GM18498 (cell line): Measurements from ENCODE around the gene CD3E.

ENCODE experiments used
- ATAC-seq: cut with Tn5 transposase; IDR thresholded peaks from one replicate; pipeline ENCODE4 v1.9.1; 2021; ENCODE audit warnings: mild to moderate bottlenecking, moderate library complexity; ENCODE audit not compliant: unreplicated experiment

Gene CD3E

GRCh38 chr11:118304568-118305248 is at the start of gene CD3E:
CD3E (plus strand) TSS chr11:118304730; CDS start chr11:118304953, 223 bp downstream.
- ATAC-seq: no peak

- ATAC-seq: no peak
These were observed 46.1 kb upstream of the CD3E start for GRCh38 chr11:118258410-118258809.

GRCh38 chr11:118259138-118259537 is 45.4 kb upstream of the CD3E start:
- ATAC-seq: no peak

DNA sequence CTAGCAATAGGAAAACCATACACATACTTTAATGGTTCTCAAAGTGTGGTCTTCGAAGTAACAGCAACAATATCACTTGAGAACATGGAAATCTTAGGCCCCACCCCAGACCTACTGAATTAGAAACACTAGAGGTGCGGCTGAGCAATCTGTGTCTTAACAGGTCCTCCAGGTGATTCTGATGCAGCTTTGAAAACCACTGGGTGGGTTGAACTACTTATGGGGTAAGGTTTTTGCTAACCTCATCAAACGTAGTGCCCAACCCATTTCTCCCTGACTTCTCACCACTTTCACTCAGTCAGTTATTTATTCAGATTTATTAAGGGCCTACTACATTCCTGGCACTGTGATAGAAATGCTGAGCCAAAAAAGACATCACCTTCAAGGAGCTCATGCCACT is 44.2 kb upstream of the CD3E start:
- ATAC-seq: no peak

GRCh38 chr11:118263112-118263511 is 41.4 kb upstream of the CD3E start:
- ATAC-seq: no peak

- ATAC-seq: no peak
These were observed 40.6 kb upstream of the CD3E start, which contains the start of gene MPZL2 for GRCh38 chr11:118263695-118264568. MPZL2 (minus strand) TSS chr11:118264297; CDS start chr11:118264153, 144 bp downstream.

DNA sequence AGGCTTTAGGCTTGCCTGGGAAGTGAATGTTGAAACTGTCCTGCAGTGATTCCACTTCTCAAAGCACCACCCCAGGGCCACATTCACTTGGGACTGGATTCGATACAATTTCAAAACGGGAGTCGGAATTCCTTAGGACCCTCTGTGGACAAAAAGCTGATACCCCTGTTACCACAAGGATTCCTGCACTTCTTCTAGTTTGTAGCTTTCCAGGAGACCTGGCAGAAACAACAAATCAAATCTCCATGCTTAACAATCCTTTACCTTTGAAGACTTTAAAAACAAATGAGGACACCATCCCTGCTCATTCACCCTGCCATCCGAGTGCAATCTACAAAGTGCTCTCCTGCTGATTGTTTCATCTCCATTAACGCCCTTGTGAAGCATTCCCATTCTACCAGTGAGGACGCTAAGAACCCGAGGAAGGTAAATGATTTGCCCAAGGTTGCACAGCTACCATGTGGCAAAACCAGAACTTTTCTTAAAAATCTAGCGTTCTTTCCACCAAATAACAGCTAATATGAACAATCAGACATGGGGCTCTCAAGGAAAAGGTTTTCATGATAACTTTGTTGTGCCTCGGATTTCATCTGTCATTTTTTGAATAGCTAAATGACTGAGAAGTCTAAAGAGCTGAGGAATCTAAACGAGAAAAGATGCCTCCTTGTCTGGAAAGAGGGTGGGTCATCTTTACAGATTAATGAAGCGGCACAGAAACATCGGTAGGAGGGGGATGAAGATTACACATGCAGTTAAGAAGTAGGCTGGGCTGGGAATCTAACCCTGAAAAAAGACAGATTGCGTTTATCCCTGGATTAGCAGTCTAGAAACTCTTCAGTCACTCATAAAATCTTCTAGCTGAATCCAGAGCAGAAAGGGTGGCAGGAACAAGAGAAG is 39.7 kb upstream of the CD3E start:
- ATAC-seq: no peak

- ATAC-seq: no peak
These were observed 38.6 kb upstream of the CD3E start for GRCh38 chr11:118265954-118266353.

- ATAC-seq: no peak
These were observed 37.0 kb upstream of the CD3E start for GRCh38 chr11:118267486-118267885.

DNA sequence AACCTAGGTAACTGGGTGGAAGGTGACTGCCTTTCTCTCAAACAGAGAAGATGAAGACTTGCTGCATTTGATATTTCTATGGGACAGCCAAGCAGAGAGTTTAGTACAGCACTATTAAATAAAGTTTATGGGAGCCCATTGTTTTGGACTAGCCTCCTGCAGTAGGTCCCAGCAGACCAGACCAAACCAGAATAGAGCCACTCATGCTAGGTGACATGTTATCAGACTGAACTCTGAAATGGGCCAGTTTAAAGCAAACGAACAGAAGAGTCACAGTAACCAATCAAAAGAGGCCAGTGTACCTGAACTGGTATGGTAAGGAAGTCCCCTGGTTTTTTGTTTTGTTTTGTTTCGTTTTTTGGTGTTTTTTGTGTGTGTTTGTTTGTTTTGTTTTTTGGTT is 32.5 kb upstream of the CD3E start:
- ATAC-seq: no peak

GRCh38 chr11:118274186-118274585 is 30.3 kb upstream of the CD3E start:
- ATAC-seq: no peak

DNA sequence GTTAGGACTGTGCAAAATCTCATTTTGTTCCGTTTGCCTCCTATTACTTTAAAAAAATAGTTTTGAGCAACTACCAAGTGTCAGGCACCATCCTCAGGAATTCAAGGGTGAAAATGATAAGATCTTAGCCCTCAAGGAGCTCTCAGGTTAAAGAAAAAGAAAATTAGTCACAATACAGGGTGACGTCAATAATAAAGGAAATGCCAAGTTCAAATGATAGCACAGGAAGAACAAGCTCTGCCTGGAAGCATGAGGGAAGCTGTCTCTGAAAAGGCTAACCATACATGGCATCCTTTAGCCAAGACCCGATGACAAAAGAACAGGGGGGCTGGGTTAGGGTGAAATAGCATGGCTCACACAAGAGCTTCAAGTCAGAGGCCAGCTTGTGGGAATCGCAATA is 29.4 kb upstream of the CD3E start:
- ATAC-seq: no peak

GRCh38 chr11:118276422-118276821 is 28.1 kb upstream of the CD3E start:
- ATAC-seq: no peak

DNA sequence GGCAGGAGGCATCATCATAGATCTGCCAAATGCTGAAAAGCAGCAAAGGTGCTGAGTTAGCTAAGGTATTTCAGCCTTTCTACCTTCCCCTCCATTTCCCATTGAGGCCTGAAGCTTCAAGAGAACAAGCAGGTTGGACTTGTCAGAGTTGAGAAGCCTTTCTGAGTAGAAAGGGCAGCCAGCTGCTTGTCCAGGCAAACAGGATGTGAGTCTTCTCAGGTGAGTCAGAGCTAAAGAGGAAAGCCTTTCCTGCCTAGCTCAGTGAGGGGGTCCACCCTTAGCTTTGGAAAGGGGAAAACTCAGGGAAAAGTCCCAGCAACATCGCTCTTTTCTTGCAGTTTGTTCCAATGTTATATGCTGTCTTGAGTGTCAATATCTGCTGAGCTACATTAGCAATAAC is 27.2 kb upstream of the CD3E start:
- no peak for ATAC-seq

DNA sequence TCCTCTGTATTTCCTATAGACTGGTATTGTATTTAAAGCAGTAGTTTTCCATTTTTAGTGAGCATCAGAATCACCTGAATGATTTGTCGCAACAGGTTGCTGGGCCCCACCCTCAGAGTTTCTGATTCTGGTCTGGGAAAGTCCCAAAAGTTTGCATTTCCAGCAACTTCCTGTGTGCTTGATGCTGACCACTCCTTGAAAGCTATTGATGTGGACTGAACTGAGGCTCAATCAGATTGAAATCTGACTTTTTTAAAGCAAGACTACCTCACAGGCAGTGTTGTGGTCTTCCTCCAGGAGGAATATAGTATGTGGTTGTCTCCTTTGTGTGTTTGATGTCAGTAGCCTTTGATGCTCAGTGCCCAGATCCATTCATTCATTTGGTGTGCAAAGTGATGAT is 23.2 kb upstream of the CD3E start:
- ATAC-seq: no peak

DNA sequence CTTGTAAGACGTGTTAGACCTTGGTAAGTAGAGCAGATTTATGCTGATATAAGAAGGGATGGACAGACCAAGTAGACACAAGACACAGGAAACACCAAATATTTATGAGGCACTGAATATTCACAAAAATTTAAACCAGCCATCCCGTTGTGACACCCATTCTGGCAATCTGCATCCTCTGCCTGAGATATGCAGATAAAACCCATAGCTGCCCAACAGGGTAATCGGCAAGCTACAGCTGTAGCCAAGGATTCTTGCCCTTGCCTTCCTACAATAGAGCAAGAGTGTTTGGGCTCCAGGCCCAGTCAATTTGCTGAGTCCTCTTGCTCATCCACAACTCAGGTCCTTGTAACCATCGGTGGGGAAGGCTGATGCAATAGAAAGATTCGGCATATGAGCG is 21.9 kb upstream of the CD3E start:
- no peak for ATAC-seq

GRCh38 chr11:118283037-118283636 is 21.4 kb upstream of the CD3E start:
- no peak for ATAC-seq

GRCh38 chr11:118283756-118284350 is 20.7 kb upstream of the CD3E start:
- no peak for ATAC-seq

DNA sequence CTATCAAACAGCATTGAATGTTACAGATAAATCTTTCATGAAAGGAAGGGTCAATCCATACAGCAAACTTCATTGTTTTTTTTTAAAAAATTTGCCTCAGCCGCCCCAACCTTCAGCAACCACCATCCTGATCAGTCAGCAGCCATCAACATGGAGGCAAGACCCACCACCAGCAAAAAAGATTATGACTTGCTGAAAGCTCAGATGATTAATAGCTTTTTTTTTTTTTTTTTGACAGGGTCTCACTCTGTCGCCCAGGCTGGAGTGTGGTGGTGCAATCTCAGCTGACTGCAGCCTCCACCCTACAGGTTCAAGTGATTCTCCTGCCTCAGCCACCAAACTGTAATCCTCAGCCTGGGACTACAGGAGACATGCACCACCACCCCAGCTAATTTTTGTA is 18.0 kb upstream of the CD3E start:
- ATAC-seq: no peak

DNA sequence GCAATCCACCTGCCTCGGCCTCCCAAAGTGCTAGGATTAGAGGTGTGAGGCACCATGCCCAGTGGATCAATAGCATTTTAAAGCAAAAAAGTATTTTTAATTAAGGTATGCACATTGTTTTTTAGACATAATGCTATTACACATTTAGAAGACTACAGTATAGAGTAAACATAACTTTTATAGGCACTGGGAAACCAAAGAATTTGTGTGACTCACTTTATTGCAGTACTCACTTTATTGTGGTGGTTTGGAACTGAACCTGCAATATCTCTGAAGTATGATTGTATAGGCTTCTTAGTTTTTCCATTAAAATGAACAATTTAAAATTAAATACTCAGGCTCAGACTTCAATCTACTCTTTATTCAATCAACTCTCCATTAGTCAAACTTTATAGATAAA is 17.5 kb upstream of the CD3E start:
- ATAC-seq: no peak
